GM21381 (cell line): ENCODE measurements around the gene AGPAT4.
"Not testable (repeated sequence)": the region's sequence is repeated elsewhere in the genome, so short reads cannot be mapped to it uniquely, and the experiment has no call there.

Source experiments
- ATAC-seq: cut with Tn5 transposase; IDR thresholded peaks from one replicate; pipeline ENCODE4 v1.9.1; 2021; ENCODE audit warnings: mild to moderate bottlenecking, moderate library complexity; ENCODE audit not compliant: unreplicated experiment

Gene AGPAT4, protein sequence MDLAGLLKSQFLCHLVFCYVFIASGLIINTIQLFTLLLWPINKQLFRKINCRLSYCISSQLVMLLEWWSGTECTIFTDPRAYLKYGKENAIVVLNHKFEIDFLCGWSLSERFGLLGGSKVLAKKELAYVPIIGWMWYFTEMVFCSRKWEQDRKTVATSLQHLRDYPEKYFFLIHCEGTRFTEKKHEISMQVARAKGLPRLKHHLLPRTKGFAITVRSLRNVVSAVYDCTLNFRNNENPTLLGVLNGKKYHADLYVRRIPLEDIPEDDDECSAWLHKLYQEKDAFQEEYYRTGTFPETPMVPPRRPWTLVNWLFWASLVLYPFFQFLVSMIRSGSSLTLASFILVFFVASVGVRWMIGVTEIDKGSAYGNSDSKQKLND

DNA sequence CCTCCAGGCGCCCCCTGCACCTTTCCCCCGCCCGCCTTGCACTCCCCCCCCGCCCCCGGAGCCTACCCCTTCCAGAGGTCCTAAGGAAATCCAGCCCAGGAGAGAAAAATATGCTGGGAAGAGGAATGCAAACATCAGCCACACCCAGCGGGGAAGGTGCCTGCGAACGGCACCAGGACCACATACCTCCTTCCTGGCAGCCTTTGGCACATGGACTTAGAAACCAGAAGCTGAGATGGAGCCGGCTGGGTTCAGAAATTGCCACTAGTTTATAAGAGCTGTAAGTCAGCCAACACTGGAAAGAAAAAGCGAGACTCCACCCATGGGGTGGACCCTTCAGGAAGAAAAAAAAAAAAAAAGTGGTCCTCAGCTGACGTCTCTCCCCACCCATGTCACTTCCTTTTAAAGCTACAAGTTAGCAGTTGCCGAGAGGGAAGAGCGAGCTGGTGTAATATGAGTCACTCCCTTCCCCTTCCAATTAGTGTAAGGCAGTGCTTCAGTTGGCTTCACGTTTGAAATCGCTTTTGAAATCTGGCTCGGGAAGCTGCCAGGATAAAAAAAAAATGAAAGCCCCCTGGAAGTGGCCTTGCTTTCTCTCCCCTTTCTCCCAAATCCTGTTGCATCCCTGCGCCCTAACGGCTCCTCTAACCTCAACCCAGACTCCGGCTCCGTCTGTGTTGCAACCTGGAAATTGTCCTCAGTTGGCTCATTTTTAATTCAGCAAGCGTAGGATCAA is at the start of gene AGPAT4:
TSS of gene AGPAT4 (minus strand) at position 310 of the 736 bp plus-strand sequence. CDS start 41,848 bp downstream, outside the sequence.
- ATAC-seq: peak; percentile 97

DNA sequence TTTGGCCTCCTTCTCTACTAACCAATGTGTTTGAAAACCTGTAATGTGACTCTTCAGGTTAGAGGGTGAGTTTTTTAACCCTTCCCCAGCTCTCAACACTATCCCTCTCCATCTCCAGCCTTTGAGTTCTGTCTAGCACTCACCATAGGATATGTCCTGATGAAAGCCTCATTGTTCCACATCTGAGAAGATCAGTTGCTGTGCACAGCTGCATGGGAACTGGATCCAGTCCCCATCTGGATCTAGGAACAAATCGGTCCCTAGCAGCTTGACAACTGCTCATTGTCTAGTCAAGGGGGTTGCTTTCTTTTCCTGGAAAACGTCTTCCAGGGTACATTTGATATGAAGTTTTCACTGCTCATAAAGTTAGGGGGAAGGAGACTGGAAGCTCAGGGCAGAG is 45.4 kb upstream of the AGPAT4 start:
- no peak for ATAC-seq

DNA sequence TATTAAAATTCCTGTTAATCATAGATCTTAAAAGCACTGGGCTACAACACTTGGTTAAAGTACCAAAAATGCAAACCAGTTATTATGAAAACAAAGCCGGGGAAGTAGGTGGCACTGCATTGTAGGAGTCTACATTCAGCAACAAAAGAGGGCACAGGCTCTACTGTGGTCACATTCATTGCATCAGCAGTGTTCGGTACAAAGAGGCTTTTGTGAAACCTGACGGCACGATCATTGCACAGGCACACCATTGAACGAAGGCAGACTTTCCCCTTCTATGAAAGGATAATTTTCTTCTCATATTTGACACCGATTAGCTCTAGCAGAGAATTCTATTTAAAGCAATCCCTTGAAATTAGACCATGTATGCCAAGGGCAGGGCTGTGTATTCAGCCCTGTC is 44.6 kb upstream of the AGPAT4 start:
- ATAC-seq: no peak

DNA sequence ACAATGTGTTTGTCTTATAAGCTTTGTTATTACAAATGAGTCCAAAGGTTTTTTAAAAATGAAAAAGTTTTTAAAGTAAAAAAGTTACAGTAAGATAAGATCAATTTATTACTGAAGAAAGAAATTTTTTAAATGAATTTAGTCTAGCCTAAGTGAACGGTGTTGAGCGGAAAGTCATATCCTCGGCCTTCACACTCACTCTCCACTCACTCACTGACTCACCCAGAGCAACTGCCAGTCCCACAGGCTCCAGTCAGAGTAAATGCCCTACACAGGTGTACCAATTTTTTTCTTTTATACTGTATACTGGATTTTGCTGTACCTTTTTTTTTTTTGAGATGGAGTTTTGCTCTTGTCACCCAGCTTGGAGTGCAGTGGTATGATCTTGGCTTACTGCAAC is 42.7 kb upstream of the AGPAT4 start:
- no peak for ATAC-seq

DNA sequence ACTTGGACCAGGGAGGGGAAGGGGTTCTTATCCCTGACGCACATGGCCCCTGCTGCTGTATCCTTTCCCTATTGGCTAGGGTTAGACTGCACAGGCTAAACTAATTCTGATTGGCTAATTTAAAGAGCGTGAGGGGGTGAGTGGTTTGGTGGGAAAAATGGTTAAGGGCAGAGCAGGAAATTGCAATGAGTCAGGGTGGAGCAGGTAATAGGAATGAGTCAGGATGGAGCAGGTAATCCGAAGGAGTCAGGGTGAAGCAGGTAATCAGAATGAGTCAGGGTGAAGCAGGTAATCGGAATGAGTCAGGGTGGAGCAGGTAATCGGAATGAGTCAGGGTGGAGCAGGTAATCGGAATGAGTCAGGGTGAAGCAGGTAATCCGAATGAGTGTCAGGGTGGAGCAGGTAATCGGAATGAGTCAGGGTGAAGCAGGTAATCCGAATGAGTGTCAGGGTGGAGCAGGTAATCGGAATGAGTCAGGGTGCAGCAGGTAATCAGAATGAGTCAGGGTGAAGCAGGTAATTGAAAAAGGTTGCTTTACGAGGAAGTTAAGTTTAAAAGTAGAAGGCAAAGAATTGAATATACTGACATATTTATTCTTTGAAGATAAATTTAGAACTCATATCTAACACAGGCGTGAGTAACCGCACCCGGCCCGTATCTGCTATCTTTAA is 41.5 kb upstream of the AGPAT4 start:
- ATAC-seq: not testable (repeated sequence)

DNA sequence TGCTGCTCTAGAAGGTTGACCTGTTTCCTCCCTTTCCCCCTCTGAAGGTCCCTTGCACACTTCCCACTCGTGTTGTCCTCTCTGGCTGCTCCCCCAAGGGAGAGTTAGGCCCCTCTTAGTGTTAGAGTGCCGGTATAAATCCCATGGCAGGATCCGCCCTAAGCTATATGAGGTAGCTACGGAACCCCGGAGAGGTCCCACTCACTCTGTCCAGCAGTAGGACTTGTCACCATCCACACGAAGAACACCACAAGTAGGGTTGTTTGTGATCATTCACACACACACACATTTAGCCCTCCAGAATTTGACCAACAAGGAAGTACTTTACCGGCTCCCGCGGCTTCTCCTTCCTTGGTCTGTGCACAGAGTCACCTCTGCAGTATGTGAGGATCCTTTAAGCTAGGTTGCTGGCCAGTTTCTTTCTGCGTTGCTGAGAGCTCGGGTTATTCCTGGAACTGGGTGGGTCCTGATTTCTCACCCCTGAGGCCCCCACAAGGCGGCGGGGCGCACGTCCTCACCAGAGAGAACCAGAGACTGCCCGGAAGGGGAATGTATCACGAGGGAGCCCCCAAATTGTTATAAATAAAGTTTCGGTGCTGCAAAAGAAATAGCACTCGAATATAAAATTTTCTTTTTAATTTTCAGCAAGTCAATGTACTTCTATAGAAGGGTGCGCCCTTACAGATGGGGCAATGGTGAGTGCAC is 40.8 kb upstream of the AGPAT4 start:
- not testable (repeated sequence) for ATAC-seq

DNA sequence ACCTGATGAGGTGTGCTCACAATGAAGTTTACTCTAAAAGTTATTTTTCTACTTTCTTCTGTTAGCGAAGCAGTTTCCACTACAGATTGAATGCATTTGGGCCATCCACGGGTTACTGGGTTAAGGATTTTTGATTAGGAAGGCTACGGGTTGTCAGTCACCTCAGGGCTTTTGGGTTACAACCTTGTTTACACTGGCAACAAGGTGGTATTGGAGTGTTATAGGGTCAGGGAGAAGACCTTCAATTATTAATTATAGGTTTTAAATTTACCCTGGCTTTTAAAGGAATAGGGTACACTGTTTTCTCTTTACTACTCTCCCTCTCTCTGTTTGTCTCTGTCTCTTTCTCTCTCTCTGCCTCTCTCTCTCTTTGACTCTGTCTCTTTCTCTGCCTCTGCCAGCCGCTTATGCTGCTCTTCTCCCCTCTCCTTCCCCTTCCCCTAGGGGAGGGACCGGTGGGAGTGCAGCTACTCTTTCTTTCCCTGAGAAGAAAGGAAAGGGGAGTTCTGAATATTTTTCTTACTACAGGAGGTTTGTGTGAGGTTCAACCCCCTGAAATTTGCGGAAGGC is 40.2 kb upstream of the AGPAT4 start:
- no peak for ATAC-seq

DNA sequence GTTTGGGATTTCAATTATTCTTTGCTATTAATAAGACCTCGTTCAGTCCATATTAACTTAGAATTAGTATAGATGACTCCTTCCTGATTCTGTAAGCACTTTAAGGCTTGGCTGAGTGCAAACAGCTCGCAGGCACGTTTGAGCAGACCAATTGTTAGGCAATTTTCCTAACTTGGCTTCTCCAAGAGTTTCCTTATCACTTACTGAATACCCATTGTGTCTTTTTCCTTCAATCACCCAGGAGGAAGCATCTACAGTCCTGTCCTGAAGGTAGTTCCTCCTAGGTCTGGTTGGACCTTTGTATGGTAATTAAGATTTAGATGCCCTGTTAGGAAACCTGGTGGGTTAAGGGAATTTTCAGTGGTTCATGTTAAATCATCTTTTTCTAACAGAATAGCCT is 39.6 kb upstream of the AGPAT4 start:
- ATAC-seq: not testable (repeated sequence)

DNA sequence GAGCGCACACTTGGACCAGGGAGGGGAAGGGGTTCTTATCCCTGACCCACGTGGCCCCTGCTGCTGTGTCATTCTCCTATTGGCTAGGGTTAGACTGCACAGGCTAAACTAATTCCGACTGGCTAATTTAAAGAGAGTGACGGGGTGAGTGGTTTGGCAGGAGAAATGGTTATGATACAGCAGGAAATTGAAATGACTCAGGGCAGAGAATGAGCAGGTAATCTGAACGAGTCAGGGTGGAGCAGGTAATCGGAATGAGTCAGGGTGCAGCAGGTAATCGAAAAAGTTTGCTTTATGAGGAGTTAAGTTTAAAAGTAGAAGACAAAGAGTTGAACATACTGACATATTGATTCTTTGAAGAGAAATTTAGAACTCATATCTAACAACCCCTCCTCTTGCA is 35.9 kb upstream of the AGPAT4 start:
- ATAC-seq: not testable (repeated sequence)

DNA sequence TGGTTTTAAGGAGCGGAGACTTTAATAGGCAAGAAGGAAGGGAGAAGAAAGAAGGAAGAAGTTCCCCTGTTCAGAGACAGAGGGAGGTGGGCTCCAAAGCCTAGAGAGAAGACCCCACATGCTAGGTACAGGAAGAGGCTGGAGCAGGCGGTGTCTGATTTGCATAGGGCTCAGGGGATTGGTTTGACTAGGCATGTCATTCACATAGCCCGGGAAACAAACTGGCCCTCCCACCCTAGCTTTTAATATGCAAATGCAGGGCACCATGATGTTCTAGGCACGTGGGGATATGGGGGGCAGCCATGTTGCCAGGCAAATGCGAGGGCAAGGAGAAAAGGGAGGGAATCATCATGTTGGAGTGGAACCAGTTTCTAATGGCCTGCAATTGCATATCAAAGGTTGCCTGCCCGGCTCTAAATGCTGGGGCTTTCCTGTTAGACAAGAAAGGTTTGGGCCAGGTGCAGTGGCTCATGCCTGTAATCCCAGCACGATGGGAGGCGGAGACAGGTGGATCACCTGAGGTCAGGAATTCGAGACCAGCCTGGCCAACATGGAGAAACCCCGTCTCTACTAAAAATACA is 34.3 kb upstream of the AGPAT4 start:
- ATAC-seq: no peak

DNA sequence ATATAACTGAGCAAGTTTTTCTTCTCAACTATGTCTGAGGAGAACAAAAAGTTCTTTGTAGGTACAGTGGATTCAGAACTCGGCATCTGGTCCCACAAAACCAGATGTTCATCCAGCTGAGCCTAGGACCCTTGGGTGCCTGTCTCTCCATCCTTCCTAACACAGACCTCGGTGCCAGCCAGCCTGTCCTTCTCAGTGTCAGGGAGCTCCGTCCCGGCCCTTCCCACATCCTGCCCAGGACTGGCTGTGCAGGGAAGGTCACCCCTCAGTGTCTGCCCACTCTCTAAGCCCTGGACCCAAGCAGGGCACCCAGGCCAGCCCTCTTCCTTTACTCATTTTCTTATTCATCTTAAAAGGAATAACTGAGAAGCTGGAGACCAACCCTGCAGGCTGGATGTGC is 32.0 kb upstream of the AGPAT4 start:
- no peak for ATAC-seq

DNA sequence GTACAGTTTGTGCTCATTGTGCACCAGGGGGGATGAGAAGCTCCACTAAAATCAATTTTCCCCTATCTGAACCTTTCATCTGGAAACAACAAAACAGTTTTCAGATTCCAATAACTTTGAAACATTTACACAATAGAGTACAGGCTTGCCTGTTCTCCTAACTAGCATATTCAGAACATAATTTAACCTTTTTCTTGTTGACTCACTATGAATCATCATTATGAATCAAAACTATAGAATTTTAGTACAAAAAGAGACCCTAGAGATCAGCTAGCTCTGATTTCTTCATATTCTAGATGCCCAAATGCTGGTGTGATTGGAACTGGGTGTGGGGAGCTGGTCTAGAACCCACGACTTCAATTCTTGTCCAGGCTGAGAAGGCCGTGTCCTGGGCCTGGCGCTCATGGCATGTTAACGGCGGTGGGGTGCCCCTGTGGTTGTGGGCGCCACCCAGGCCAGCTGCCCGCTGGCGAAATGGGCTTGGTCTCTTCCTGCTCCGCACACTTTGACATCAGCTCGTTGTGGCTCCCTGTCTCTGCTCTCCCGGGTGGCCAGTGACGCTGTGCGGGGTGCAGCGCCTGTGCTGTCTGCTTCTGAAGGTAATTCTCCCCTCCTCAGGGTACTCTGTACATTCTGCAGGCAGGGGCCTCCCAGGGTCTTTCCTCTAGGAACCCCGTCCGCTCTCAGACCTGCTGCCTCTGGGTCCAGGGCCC is 29.9 kb upstream of the AGPAT4 start:
- ATAC-seq: no peak

DNA sequence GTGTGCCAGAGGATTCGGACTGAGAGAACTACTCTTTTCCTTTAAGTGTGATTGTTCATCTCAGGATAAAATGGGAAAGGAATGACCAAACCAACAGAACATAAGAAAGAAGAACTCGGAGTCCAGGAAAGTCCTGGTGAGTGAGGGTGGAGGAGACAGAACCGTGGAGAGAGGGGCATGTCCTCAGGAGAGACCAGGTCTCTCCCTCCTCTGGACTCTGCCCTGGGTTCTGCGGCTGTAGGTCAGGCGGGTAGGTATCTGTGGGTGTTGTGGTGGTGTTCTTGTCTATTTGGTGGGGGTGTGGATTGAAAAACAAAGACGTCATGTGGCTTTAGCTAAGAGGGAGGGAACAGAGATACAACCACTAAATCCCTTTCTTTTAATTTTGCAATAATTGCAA is 29.1 kb upstream of the AGPAT4 start:
- ATAC-seq: no peak

DNA sequence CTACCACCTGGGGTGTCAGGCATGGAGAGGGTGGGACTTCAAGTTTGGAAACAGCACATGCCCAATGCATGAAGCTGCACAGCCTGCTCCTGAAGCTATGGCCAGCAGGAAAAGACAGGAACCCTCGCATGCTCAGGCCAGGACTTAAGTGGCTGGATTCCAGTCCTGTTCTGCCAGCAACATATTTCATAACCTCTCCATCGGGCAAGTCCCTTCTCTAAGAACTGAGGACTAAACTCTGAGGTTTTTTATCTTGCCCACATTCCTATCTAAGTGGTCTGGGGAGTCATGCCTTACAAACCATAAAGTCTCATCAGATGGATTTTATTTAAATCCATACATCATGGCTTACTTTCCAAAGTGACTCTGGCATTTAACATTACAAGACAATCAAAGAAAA is 27.5 kb upstream of the AGPAT4 start:
- ATAC-seq: no peak

DNA sequence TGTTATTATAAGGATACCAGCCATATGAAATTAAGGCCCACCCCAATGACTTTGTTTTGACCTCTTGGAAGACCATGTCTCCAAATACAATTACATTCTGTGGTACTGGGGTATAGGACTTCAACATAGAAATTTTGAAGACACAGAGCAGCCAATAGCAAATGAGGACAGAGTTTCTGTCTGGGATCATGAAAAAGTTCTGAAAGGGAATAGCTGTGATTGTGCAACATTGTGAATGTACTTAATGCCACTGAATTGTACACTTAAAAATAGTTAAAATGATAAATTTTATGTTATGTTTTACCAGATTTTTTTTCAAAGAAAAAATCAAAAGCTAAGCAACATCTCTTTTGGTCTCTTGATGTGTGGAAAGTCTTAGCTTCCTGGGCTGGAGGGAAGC is 27.0 kb upstream of the AGPAT4 start:
- ATAC-seq: no peak

DNA sequence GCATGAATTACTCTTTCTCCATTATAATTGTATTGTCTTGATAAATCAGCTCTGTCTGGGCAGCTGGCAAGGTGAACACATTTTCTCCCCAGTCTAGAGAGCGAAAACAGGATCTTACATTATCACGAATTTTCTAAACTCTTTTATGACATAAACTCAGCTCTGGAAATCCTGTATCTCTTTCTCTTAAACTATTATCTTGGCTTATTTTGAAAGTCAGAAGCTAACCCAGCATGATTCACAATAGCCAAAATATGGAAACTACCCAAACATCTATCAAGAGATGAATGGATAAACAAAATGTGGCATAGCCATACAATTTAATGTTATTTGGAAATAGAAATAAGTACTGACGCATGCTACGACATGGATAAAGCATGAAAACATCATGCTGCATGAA is 25.9 kb upstream of the AGPAT4 start:
- ATAC-seq: no peak

DNA sequence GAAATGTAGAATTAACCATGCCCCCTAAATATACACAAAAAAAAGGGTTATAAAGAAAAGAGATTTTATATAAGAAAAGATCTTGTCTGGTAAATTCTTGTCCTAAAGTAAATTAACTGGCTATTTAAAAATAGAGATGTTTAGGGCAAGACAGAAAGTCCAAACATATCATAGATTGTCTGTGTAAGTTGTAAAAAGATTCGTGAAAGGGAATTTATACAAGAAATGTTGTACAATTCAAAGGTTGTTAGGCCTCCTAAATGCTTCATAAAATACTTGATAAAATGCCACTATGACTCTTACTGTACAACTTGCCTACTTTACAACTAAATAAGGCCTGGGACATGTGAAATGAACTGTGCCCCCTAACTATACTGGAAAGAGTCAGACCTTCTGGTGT is 21.9 kb upstream of the AGPAT4 start:
- ATAC-seq: no peak

DNA sequence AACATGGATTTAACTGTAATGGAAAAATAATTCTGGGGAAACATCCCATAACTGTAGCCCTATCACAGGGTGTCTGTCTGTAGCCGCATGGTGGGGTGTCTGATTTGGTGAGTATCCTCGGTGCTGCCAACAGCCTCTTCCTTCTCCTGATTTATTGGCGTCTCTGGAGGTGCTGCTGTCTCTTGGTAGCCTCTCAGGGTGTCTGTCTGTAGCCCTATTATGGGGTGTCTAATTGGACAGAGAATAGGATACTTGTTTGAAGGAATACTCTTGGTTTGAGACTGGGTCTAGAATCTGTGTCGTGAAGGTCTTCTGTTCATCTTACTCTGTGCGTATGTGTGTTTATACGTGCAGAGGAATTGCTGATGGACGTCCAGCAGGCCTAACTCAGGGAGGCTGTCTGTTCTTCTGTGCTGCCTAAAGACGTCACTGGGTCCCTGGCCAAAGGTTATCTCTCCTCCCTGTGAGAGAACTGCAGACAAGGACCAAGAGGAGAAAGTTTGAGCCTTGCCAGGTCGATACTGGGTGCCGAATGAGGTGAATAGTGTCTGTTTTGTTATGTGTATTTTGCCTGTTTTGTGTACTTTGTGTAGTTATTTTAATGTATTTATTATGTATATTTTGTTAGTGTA is 18.9 kb upstream of the AGPAT4 start:
- no peak for ATAC-seq

DNA sequence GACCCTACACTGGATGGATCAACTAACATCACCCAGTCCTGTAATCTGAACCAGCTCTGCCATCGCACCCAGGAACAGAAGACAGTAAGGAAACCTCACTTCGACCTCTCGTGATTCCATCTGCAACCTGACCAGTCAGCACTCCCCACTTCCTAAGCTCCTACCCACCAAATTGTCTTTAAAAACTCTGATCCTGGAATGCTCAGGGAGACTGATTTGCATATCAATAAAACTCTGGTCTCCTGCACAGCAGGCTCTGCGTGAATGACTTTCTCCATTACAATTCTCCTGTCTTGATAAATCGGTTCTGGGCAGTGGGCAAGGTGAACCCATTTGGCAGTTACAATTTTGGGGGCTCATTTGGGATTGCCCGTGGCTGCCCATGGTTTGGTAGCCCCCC is 18.3 kb upstream of the AGPAT4 start:
- ATAC-seq: no peak
